Naive thymus-derived CD8-positive, alpha-beta T cell (primary cell): ENCODE data around the gene SPNS2. TPM values are rescaled to one million over a fixed set of nuclear protein-coding genes. Genes with fewer than 3 reads are reported as not detected.

ENCODE experiments used
- ATAC-seq, 2 donors: fragments of 150-1000 bp; cut with Tn5 transposase in 1 of 2; sonication (Bioruptor Pico), chemical (Tn5 transposase) in 1 of 2; 1 replicate in 1 of 2; 2 replicates in 1 of 2; pipeline ENCODE4 v1.10.0; 2021; ENCODE audit warnings: mild to moderate bottlenecking in 2 of 2, moderate library complexity in 2 of 2
- POLR2A ChIA-PET: fragments of 350-600 bp; sonication (Branson Sonifier 250); formaldehyde crosslinking; loops from one replicate; lab custom pipeline; 2021; ENCODE audit warnings: antibody characterized with exemption; lab: Charles Lee
- DNase-seq, 10 donors: peaks; one replicate each; pipeline versions ENCODE4 v3.0.0 to v3.0.0-alpha.2; 2020 to 2022
- H3K27ac Mint-ChIP-seq, 10 donors: one replicate each; pipeline ENCODE4 v1.8.0; 2020 to 2022; ENCODE audit warnings: mild to moderate bottlenecking in 10 of 10, mixed read lengths in 10 of 10, moderate library complexity in 4 of 10, inconsistent platforms in 1 of 10
- H3K27me3 Mint-ChIP-seq, 5 donors: one replicate each; pipeline ENCODE4 v1.8.0; 2021 to 2022; ENCODE audit warnings: mixed read lengths in 5 of 5
- H3K36me3 Mint-ChIP-seq, 3 donors: one replicate each; pipeline ENCODE4 v1.8.0; 2020 to 2022; ENCODE audit warnings: mixed read lengths in 3 of 3, mild to moderate bottlenecking in 2 of 3, inconsistent platforms in 1 of 3
- H3K4me1 Mint-ChIP-seq, 4 donors: one replicate each; pipeline ENCODE4 v1.8.0; 2021 to 2022; ENCODE audit warnings: mixed read lengths in 4 of 4
- H3K4me3 Mint-ChIP-seq, 10 donors: one replicate each; pipeline ENCODE4 v1.8.0; 2020 to 2022; ENCODE audit warnings: mild to moderate bottlenecking in 10 of 10, mixed read lengths in 10 of 10, moderate library complexity in 6 of 10, inconsistent platforms in 1 of 10
- H3K9me3 Mint-ChIP-seq, 9 donors: one replicate each; pipeline ENCODE4 v1.8.0; 2020 to 2022; ENCODE audit warnings: mixed read lengths in 9 of 9, mild to moderate bottlenecking in 3 of 9, inconsistent platforms in 1 of 9, moderate library complexity in 1 of 9
- polyA plus RNA-seq, 3 donors: library from polyadenylated mRNA; unstranded; fragments of 300-500 nt; fragmentation: Illumina TruSeq; gene quantifications; one replicate each; pipeline ENCODE4 v1.2.3, GENCODE V29; 2021
- total RNA-seq, 8 experiments: library from RNA in 2 of 8; stranded (reverse) in 2 of 8; gene quantifications; one replicate each; pipeline ENCODE4 v1.2.3 and lab custom pipeline; 2021 to 2026

SPNS2 gene, protein sequence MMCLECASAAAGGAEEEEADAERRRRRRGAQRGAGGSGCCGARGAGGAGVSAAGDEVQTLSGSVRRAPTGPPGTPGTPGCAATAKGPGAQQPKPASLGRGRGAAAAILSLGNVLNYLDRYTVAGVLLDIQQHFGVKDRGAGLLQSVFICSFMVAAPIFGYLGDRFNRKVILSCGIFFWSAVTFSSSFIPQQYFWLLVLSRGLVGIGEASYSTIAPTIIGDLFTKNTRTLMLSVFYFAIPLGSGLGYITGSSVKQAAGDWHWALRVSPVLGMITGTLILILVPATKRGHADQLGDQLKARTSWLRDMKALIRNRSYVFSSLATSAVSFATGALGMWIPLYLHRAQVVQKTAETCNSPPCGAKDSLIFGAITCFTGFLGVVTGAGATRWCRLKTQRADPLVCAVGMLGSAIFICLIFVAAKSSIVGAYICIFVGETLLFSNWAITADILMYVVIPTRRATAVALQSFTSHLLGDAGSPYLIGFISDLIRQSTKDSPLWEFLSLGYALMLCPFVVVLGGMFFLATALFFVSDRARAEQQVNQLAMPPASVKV
- total RNA-seq (under 1 TPM; 0.44 to 0.47 TPM), polyA plus RNA-seq (under 1 TPM; 0.53 to 0.63 (median 0.55) TPM), total RNA-seq (lab: John Stamatoyannopoulos, UW) (0 to 0.57 (median 0.22) reads per million in 6 experiments)

DNA sequence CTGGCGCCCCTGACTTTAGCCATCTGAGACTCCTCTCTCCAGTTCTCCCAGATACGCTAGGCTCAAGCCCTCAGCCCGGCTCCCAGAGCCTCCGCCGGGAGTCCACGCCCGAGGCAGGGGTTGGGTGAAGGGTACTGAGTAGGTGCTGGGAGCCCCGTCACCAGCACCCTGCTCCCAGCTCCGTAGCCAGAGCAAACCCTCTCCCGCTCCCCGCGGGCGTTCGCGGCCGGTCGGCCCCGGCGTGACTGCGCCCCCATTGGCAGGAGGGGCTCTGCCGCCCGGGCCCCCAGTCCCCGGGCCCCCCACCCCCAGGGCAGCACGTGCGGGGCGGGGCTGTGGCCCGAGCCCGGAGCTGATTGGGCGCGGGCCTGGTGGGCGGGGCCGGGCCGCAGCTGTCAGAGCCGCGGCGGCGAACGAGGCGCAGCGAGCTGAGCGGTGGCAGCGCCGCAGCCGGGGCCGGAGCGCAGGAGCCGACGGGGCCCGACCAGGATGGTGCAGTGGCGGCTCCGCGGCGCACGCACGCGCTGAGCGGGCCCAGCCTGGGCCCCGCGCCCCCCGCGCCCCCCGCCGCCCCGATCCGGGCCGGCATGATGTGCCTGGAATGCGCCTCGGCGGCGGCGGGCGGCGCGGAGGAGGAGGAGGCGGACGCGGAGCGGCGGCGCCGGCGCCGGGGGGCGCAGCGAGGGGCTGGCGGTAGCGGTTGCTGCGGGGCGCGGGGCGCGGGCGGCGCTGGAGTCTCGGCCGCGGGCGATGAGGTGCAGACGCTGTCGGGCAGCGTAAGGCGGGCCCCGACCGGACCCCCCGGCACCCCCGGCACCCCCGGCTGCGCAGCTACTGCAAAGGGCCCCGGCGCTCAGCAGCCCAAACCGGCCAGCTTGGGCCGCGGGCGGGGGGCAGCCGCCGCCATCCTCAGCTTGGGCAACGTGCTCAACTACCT lies at the start of gene SPNS2:
SPNS2 (plus strand) TSS at position 421 of the 937 bp plus-strand sequence; CDS start at position 588, 167 bp downstream.
- peak; percentile 40 to 73 (median 68) for DNase-seq
- no peaks in the 10 kb centered on the region for H3K9me3 Mint-ChIP-seq
- H3K36me3 Mint-ChIP-seq = no peaks in the 10 kb centered on the region
- peak within 1 kb of the TSS; percentile 80 to 93 (median 87) for H3K4me3 Mint-ChIP-seq
- H3K4me1 Mint-ChIP-seq = peaks cover 13 to 29% (median 23%) of the 10 kb centered on the region in 4 donors
- H3K27me3 Mint-ChIP-seq = peaks cover 3 to 20% (median 18%) of the 10 kb centered on the region in 5 donors
- POLR2A ChIA-PET = interaction anchor here (1.0 to 2.7 kb wide), 5 partner anchors 10 to 57 kb away, joined by 3 to 18 read pairs (median 6); partner anchors contain the start of gene MYBBP1A
- peak within 1 kb of the TSS in 5 of 10 donors; percentile 20 to 78 (median 73) for H3K27ac Mint-ChIP-seq
- peak; percentile 91 for ATAC-seq

DNA sequence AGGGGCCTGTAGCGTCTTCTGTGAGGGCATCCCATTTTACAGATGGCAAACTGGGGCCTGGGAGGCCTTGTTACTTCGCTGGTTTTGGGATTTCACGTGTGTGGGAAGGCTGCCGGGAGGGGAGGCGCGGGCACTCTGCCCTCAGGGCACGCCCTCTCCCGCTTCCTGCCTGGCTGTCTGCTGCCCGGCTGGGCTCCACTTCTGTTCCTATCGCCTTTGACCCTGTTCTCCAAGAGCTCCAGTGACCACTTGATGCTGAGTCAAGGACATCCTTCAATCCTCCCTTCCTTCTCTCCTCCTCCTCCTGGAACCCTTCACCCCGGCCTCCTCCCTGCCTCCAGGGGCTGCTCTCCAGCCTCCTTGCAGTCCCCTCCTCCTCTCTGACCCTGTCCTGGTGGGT lies 48.9 kb upstream of the SPNS2 start:
- no peak overlapping the region for H3K4me3 Mint-ChIP-seq

DNA sequence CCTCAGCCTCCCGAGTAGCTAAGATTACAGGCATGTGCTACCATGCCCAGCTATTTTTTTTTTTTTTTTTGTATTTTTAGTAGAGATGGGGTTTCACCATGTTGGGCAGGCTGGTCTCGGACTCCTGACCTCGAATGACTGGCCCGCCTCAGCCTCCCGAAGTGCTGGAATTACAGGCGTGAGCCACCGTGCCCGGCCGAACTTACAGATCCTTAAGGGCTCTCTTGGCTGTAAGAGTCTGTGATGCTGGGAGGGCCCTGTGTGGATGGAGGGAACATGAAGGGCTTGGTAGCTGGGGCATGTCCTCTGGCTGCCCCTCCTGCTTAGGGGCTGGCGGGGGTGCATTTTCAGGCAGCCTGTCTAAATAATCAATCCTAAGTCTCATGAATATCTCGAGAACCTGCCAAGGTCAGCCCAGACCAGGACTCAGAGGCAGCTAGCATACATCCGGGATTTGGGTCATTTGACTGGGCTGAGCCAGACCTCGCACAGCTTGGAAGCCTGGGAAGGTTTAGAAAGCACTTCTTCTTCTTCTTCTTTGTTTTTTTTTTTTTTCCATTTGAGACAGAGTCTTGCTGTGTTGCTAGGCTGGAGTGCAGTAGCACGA lies 47.9 kb upstream of the SPNS2 start:
- DNase-seq = no peak
- Mint-ChIP-seq H3K4me1 (peaks cover 0 to 3% (median 0%) of the 10 kb centered on the region in 4 donors), H3K4me3 (no peak overlapping the region), H3K27ac (no peak overlapping the region), H3K36me3 (no peaks in the 10 kb centered on the region), H3K27me3 (no peaks in the 10 kb centered on the region), H3K9me3 (no peaks in the 10 kb centered on the region)
- no peak for ATAC-seq
- POLR2A ChIA-PET = interaction anchor here (1.2 kb wide), 1 partner anchor 14 kb away, joined by 4 read pairs; no protein-coding TSS in a partner anchor

More for the DNA sequence above, 48.9 kb upstream of the SPNS2 start:
- H3K27ac Mint-ChIP-seq = peak overlapping the region in 1 of 10 donors; percentile 21
- no peaks in the 10 kb centered on the region for H3K9me3 Mint-ChIP-seq
- ATAC-seq (no peak), DNase-seq (no peak)
- no peaks in the 10 kb centered on the region for H3K36me3 Mint-ChIP-seq
- no peaks in the 10 kb centered on the region for H3K27me3 Mint-ChIP-seq
- POLR2A ChIA-PET = interaction anchor here (1.2 to 1.3 kb wide), 2 partner anchors 13 to 31 kb away, joined by 3 to 4 read pairs; no protein-coding TSS in a partner anchor
- peaks cover 0 to 5% (median 0%) of the 10 kb centered on the region in 4 donors for H3K4me1 Mint-ChIP-seq

DNA sequence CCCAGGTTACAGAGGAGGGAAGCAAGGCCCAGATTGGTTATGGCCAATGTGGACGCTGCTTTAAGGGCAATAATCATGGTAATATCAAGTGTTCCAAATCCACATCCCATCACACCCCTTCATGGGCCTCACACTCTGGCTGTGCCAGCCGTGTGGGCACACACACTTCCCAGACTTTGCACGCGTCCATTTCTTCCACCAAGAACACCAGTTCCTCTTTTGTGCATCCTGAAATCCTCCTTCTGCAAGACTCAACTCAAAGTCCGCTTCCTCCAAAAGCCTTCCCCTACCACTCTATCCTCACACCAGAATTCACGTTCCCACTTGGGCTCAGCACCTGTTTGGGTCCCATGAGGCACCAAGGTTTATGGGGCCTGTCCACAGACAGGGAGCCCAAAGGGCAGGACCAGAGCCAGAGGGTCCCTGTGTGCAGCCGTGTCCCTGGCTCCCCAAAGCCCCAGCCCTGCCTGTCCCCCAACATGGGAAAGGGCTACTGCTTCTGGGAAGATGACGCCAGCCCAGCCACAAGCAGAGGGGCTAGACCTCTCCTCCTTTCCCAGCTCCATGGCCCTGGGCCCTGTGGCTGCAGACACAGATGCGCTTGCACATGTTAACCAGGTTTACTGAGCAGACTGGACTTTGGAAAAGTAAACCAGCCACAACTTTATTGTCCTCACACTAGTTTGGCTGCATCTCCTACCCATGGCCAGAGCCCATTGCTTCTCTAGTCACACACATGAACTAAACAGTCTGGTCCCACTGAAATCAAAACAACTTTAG lies 44.7 kb upstream of the SPNS2 start:
- Mint-ChIP-seq H3K4me1 (peaks cover 0 to 2% (median 0%) of the 10 kb centered on the region in 4 donors), H3K27ac (no peak overlapping the region), H3K9me3 (no peaks in the 10 kb centered on the region), H3K4me3 (no peak overlapping the region), H3K36me3 (peaks cover 0 to under 1% (median 0%) of the 10 kb centered on the region in 3 donors), H3K27me3 (no peaks in the 10 kb centered on the region)
- DNase-seq = no peak
- POLR2A ChIA-PET = no interaction called here
- ATAC-seq = no peak

DNA sequence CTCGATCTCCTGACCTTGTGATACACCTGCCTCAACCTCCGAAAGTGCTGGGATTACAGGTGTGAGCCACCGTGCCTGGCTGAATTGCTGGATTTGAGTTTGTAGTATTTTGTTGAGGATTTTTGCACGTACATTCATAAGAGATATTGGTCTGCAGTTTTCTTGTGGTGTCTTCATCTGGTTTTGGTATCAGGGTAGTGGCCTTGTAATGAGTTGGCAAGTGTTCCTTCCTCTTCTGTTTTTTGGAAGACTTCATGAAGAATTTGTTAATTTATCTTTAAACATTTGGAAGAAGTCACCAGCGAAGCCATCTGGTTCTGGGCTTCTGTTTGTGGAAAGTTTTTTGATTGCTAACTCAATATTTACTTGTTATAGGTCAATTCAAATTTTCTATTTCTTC lies 38.0 kb upstream of the SPNS2 start:
- Mint-ChIP-seq H3K9me3 (peaks cover 0 to 22% (median 11%) of the 10 kb centered on the region in 9 donors), H3K27ac (no peak overlapping the region)

DNA sequence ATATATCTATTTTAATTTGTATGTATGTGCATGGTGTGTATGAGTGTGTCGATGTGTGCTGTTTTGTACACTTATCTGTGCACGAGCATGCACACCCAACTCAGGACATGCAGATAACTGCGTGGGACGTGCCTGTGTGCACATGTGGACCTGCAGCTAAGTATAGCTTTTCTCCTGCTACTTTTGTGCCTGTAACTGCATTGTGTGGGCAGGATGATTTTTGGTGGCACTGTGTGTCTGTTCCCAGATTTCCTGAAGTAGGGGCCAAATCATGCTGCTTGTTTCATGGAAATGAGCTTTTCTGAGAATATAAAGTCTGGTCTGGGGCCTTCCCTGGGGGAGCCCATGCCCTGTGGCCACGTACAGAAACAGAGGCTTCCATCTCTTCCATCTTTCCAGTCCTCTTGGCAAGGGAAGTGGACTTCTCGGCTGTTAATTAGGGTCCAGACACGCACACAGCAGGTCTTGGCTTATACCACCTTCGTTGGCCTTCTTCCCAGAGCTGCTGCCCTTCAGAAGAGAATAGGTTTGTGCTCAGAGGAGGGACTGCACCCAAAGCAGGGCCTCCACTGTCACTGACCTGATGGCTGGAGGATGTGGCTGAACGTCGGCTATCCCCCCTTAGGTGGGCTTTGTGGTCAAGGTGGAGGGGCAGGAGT lies 34.7 kb upstream of the SPNS2 start:
- no peak overlapping the region for H3K4me3 Mint-ChIP-seq
- H3K9me3 Mint-ChIP-seq = peaks cover 0 to 22% (median 11%) of the 10 kb centered on the region in 9 donors
- peaks cover 0 to 1% (median 0%) of the 10 kb centered on the region in 5 donors for H3K27me3 Mint-ChIP-seq
- no peak for DNase-seq
- POLR2A ChIA-PET = interaction anchor here (0.6 kb wide), 1 partner anchor 43 kb away, joined by 5 read pairs; no protein-coding TSS in a partner anchor
- no peak for ATAC-seq
- peaks cover 0 to 19% (median 14%) of the 10 kb centered on the region in 3 donors for H3K36me3 Mint-ChIP-seq
- H3K27ac Mint-ChIP-seq = peak overlapping the region in 1 of 10 donors; percentile 71
- H3K4me1 Mint-ChIP-seq = peaks cover 0 to 4% (median 0%) of the 10 kb centered on the region in 4 donors

More for the DNA sequence above, 38.0 kb upstream of the SPNS2 start:
- Mint-ChIP-seq H3K36me3 (peaks cover 0 to 19% (median 14%) of the 10 kb centered on the region in 3 donors), H3K4me3 (no peak overlapping the region), H3K4me1 (peaks cover 0 to 4% (median 0%) of the 10 kb centered on the region in 4 donors), H3K27me3 (peaks cover 0 to 1% (median 0%) of the 10 kb centered on the region in 5 donors)
- POLR2A ChIA-PET = no interaction called here
- ATAC-seq (no peak), DNase-seq (no peak)

DNA sequence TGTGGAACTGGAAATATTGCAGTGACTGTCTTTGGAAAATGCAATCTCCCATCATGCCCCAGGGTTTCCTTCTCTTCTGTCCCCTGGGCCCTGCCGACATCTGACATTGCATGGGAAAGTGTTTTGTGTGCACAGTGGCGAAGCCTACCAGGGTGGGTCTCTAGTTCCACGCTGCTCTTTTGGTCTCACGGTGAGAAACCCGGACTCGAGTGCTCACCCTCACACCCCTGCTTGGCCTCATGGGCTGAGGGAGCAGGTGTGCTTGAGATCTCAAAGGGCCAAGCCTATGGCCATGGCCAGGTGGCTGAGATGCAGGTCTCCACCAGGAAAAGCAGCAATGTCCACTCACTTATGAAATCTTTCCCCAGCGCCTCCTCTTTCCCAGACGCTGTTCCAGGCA lies 32.9 kb upstream of the SPNS2 start:
- POLR2A ChIA-PET = no interaction called here
- ATAC-seq = no peak
- H3K4me3 Mint-ChIP-seq = no peak overlapping the region
- H3K36me3 Mint-ChIP-seq = peaks cover 0 to 10% (median under 1%) of the 10 kb centered on the region in 3 donors
- H3K27me3 Mint-ChIP-seq = no peaks in the 10 kb centered on the region
- peaks cover 0 to 3% (median 0%) of the 10 kb centered on the region in 4 donors for H3K4me1 Mint-ChIP-seq
- H3K27ac Mint-ChIP-seq = no peak overlapping the region
- DNase-seq = no peak
- H3K9me3 Mint-ChIP-seq = peaks cover 0 to 11% (median under 1%) of the 10 kb centered on the region in 9 donors

DNA sequence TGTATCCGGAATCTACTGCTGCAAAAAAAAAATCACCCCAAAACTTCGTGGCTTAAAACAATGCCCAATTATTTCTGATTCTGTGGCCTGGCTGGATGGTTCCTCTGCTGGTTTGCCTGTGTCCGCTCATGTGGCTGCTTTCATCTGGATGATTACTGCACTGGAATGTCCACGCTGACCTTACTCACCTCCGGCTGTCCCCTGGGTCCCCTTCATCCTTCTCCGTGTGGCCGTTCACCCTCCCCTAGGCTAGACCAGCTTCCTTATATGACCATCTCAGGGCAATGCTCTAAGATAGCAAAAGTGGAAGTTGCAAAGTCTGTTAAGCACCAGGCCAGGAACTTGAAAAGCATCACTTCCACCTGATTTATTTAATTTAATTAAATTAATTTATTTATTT lies 31.4 kb upstream of the SPNS2 start:
- no peaks in the 10 kb centered on the region for H3K27me3 Mint-ChIP-seq
- no peak overlapping the region for H3K27ac Mint-ChIP-seq
- no peaks in the 10 kb centered on the region for H3K36me3 Mint-ChIP-seq
- no peak overlapping the region for H3K4me3 Mint-ChIP-seq
- ATAC-seq (no peak), DNase-seq (no peak)
- no peaks in the 10 kb centered on the region for H3K4me1 Mint-ChIP-seq
- H3K9me3 Mint-ChIP-seq = no peaks in the 10 kb centered on the region
- POLR2A ChIA-PET = no interaction called here

DNA sequence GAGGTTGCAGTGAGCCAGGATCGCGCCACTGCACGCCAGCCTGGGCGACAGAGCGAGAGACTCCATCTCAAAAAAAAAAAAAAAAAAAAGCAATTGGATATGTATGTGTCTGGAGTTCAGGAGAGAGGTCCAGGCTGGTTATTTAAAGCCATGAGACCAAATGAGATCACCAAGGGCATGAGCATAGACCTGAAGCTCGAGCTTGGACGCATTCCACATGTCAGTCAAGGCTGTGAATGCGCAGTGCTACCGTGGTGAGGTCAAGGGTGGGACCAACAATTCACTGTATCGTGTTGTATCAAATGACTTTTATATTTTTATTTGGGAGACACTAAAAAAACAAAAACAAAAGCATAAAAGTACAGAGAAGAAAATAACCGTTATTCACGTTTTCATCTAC lies 29.1 kb upstream of the SPNS2 start:
- Mint-ChIP-seq H3K27me3 (no peaks in the 10 kb centered on the region), H3K4me3 (no peak overlapping the region), H3K4me1 (no peaks in the 10 kb centered on the region), H3K9me3 (no peaks in the 10 kb centered on the region), H3K36me3 (no peaks in the 10 kb centered on the region), H3K27ac (peak overlapping the region in 1 of 10 donors; percentile 22)
- no peak for DNase-seq
- ATAC-seq = no peak
- POLR2A ChIA-PET = no interaction called here

DNA sequence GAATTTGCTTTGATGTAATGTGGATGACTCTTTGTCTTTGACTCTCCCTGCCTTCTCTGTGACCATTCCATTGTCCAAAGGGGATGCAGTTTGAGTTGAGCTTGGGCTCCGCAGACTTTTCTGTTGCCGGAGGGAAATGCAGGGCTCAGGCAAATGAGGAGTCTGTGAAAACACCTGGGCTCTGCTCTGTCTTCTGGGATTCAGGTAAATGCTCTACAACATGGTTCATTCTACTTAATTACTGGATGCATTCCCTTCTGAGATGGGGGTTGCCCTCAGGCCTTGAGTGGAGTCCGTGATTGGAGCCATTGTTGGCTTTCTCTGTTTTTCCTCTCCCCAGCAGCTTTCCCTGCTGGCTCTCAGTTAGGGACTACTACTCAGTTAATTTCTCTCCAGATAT lies 26.4 kb upstream of the SPNS2 start:
- H3K27ac Mint-ChIP-seq = peak overlapping the region in 2 of 10 donors; percentile 46 to 66
- H3K4me1 Mint-ChIP-seq = peaks cover 0 to 7% (median 6%) of the 10 kb centered on the region in 4 donors
- ATAC-seq = no peak
- no peaks in the 10 kb centered on the region for H3K27me3 Mint-ChIP-seq
- POLR2A ChIA-PET = interaction anchor here (0.6 kb wide), 1 partner anchor 208 kb away, joined by 5 read pairs; no protein-coding TSS in a partner anchor
- no peaks in the 10 kb centered on the region for H3K36me3 Mint-ChIP-seq
- no peaks in the 10 kb centered on the region for H3K9me3 Mint-ChIP-seq
- no peak for DNase-seq
- H3K4me3 Mint-ChIP-seq = no peak overlapping the region

DNA sequence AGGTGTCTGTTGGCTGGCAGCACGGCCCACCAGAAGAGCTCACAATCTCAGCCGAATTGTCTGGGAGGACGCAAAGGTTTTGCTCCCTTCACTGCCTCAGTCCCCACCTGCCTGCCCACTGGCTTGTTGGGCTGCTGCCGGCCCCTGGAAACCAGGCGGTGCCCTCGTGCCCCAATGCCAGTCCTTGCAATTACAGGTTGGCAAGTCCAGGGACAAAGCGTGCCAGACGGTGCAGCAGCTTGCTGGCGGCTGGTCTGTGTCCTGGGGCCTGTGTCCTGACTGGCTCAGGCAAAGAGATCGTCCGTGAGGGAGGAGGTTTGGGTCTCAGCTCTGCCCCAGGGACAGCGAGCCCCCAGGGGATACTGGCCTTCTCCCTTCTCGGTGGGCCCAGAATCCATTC lies 24.6 kb upstream of the SPNS2 start:
- H3K4me1 Mint-ChIP-seq = peaks cover 0 to 17% (median 6%) of the 10 kb centered on the region in 4 donors
- no peaks in the 10 kb centered on the region for H3K9me3 Mint-ChIP-seq
- POLR2A ChIA-PET = no interaction called here

More for the DNA sequence above, 24.6 kb upstream of the SPNS2 start:
- Mint-ChIP-seq H3K27ac (no peak overlapping the region), H3K36me3 (no peaks in the 10 kb centered on the region), H3K27me3 (no peaks in the 10 kb centered on the region), H3K4me3 (no peak overlapping the region)
- ATAC-seq = no peak
- no peak for DNase-seq
